GM12878 (cell line): ENCODE results near the gene SPDYE8. TPM values are rescaled to one million over a fixed set of nuclear protein-coding genes. Genes with fewer than 3 reads are reported as not detected.
A peak's percentile ranks its signal among the peaks of the same experiment; 100 is the strongest.
"Not testable (repeated sequence)": the region's sequence is repeated elsewhere in the genome, so short reads cannot be mapped to it uniquely, and the experiment has no call there.

Experiments used
- ATAC-seq: fragments of 200-7000 bp; cut with Tn5 transposase; 3 replicates; pipeline ENCODE4 v1.9.1; 2020; ENCODE audit warnings: mild to moderate bottlenecking, moderate library complexity
- BruUV-seq: library from RNA; stranded (reverse); fragments of 400-500 nt; replicated peaks from 2 replicates; lab custom pipeline; 2021; lab: Mats Ljungman, UMichigan
- CTCF ChIA-PET: fragments of 300-600 bp; sonication (Branson Sonifier 250); formaldehyde crosslinking; extraction: SDS; loops from one replicate; lab custom pipeline; 2021; ENCODE audit warnings: inconsistent platforms; lab: Yijun Ruan, JAX
- POLR2A ChIA-PET: fragments of 350-600 bp; formaldehyde crosslinking; extraction: SDS; loops from one replicate; lab custom pipeline; 2021; ENCODE audit warnings: inconsistent platforms; lab: Charles Lee
- RAD21 ChIA-PET: fragments of 300-600 bp; sonication (Branson Sonifier 250); formaldehyde crosslinking; loops from one replicate; lab custom pipeline; 2023; ENCODE audit warnings: antibody characterized with exemption; ENCODE audit not compliant: unreplicated experiment; lab: Charles Lee
- SMC1A ChIA-PET: fragments of 300-600 bp; sonication (Branson Sonifier 250); formaldehyde crosslinking; loops from one replicate; lab custom pipeline; 2023; ENCODE audit not compliant: unreplicated experiment, uncharacterized antibody; lab: Charles Lee
- DNase-seq: peaks from one replicate; pipeline ENCODE4 v3.0.0-alpha.2; 2011; ENCODE audit warnings: low read depth, low spot score
- FAIRE-seq: peaks from 3 replicates; lab custom pipeline; 2011; peaks lifted over from hg19 to GRCh38; lab: Jason Lieb, UNC
- H2AFZ ChIP-seq: 2 replicates; pipeline ENCODE4 v1.6.0; 2011; ENCODE audit warnings: low read depth, low read length, control low read depth; ENCODE audit not compliant: control insufficient read depth
- H3K27ac ChIP-seq: 2 replicates; pipeline ENCODE4 v1.5.1; 2011; ENCODE audit warnings: control low read depth; ENCODE audit not compliant: control insufficient read depth, insufficient read depth
- H3K27me3 ChIP-seq, 2 experiments: replicated peaks in 1 of 2; 2 replicates each; pipeline versions ENCODE4 v1.6.0 to v1.6.1; 2011; ENCODE audit warnings: low read length in 1 of 2; ENCODE audit not compliant: control insufficient read depth in 2 of 2, insufficient read depth in 2 of 2
- H3K36me3 ChIP-seq, 2 experiments: 2 replicates each; pipeline ENCODE4 v1.5.1; 2011; ENCODE audit warnings: low read length in 1 of 2; ENCODE audit not compliant: control insufficient read depth in 2 of 2, insufficient read depth in 2 of 2
- H3K4me1 ChIP-seq: 2 replicates; pipeline ENCODE4 v1.6.1; 2011; ENCODE audit warnings: mild to moderate bottlenecking, low read length, moderate library complexity, mixed read lengths; ENCODE audit not compliant: control insufficient read depth, insufficient read depth
- H3K4me2 ChIP-seq: 2 replicates; pipeline ENCODE4 v1.6.0; 2011; ENCODE audit warnings: control low read depth; ENCODE audit not compliant: control insufficient read depth, insufficient read depth
- H3K4me3 ChIP-seq: fragments of 200-600 bp; sonication (generic); 2 replicates; pipeline ENCODE4 v1.5.1; 2016
- H3K79me2 ChIP-seq: 2 replicates; pipeline ENCODE4 v1.6.0; 2011; ENCODE audit warnings: low read length; ENCODE audit not compliant: control insufficient read depth, insufficient read depth
- H3K9ac ChIP-seq: 2 replicates; pipeline ENCODE4 v1.8.0; 2011; ENCODE audit warnings: low read length, control low read depth, mixed read lengths; ENCODE audit not compliant: control insufficient read depth, insufficient read depth
- H3K9me3 ChIP-seq: replicated peaks from 3 replicates; pipeline ENCODE4 v1.5.1; 2011; ENCODE audit warnings: mild to moderate bottlenecking, low read length; ENCODE audit not compliant: control insufficient read depth, insufficient read depth
- H4K20me1 ChIP-seq: 2 replicates; pipeline ENCODE4 v1.6.0; 2011; ENCODE audit not compliant: control insufficient read depth, insufficient read depth
- NKRF ChIP-seq: fragments of 450-650 bp; conservative IDR thresholded peaks from 2 replicates; pipeline ENCODE4 v1.6.1; 2017; ENCODE audit warnings: mild to moderate bottlenecking, moderate library complexity
- NRF1 ChIP-seq: conservative IDR thresholded peaks from 2 replicates; pipeline ENCODE4 v1.6.1; 2011; ENCODE audit warnings: mild to moderate bottlenecking, low read depth, low read length, improper control_type of control experiment
- RELA ChIP-seq: fragments of 450-650 bp; IDR thresholded peaks from 2 replicates; pipeline ENCODE4 v1.8.0; 2014; ENCODE audit warnings: borderline replicate concordance; ENCODE audit not compliant: partially characterized antibody
- WGBS: methylation state at CpG from one replicate; pipeline ENCODE4 v1.1.6; 2016; ENCODE audit warnings: low lambda C conversion rate; ENCODE audit not compliant: insufficient replicate concordance, insufficient coverage; ENCODE audit errors: missing lambda C conversion rate; 5-methylcytosine and 5-hydroxymethylcytosine counted together
- in situ Hi-C: fragments of 300-500 bp; cut with MboI; formaldehyde crosslinking; loops from 9 replicates; pipeline ENCODE4 v1.14.3; 2018; ENCODE audit warnings: mixed read lengths
- intact Hi-C: fragments of 100-400 bp; cut with micrococcal nuclease; formaldehyde crosslinking; loops from one replicate; pipeline ENCODE4 v1.14.2; 2022; ENCODE audit not compliant: unreplicated experiment
- polyA plus RNA-seq, 11 experiments: library from polyadenylated mRNA; depleted of rRNA in 4 of 11; unstranded in 6 of 11; stranded (reverse) in 5 of 11; fragments of >200 nt; fragmentation: Nextera tagmentation in 4 of 11; fragmentation: Illumina TruSeq in 1 of 11; extraction: Ambion mirVana in 4 of 11; extraction: Trizol in 1 of 11; gene quantifications; 1 replicate in 1 of 11; 2 replicates in 10 of 11; pipeline versions ENCODE4 v1.2.1 to v1.2.3, GENCODE V29; 2011 to 2016; ENCODE audit warnings: inconsistent platforms in 2 of 11, missing spikeins in 2 of 11, low read depth in 1 of 11
- total RNA-seq, 4 experiments: library from RNA; depleted of rRNA in 3 of 4; stranded (reverse); fragments of >200 nt in 3 of 4; fragmentation: Illumina TruSeq in 1 of 4; extraction: Trizol in 1 of 4; gene quantifications; 2 replicates each; pipeline versions ENCODE4 v1.2.1 to v1.2.3, GENCODE V29; 2013 to 2021

SPDYE8 gene
- total and polyA plus RNA-seq, 10 of the 15 experiments (the other 5 are each of a cell fraction or from before 2014, with no cell fraction given) = 0.04 to 0.83 (median 0.35) TPM; not detected in 6

DNA sequence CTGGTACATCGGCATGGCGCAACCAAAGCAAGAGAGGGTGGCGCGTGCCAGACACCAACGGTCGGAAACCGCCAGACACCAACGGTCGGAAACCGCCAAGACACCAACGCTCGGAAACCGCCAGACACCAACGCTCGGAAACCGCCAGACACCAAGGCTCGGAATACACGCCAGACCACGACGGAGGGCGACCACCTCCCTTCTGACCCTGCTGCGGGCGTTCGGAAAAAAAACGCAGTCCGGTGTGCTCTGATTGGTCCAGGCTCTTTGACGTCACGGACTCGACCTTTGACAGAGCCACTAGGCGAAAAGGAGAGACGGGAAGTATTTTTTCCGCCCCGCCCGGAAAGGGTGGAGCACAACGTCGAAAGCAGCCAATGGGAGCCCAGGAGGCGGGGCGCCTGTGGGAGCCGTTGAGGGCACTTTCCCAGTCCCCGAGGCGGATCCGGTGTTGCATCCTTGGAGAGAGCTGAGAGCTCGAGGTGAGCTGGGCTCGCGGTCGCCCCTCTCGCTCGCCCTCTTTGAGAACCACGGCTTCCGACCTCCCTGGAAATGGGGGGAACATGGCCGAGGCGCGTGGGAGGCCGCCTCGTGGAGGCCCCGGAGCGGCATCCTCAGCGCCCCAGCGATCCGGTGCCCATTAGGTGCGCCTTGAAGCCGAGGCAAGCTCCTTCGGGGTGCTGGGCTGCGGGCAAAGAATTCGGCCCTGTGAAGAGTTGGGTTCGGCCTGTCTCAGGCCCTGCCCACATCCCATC, 23.7 kb downstream of the SPDYE8 start (continued):
- peak; percentile 53; the same call in 1 of the 2 replicates for TF ChIP-seq NKRF
- peak; percentile 30 for TF ChIP-seq RELA

- H4K20me1 ChIP-seq, H3K4me1 ChIP-seq, CTCF ChIA-PET, H3K36me3 ChIP-seq, RAD21 ChIA-PET, in situ Hi-C loops, H3K9me3 ChIP-seq, H3K79me2 ChIP-seq, H3K4me3 ChIP-seq, H3K27me3 ChIP-seq, SMC1A ChIA-PET, intact Hi-C loops: not testable (repeated sequence)
- Histone ChIP-seq H3K27ac (peak overlapping the region; percentile 61), H2AFZ (peak overlapping the region; percentile 89)
- ATAC-seq = peak; percentile 93
- TSS peak; percentile 97 for BruUV-seq
- peak; percentile 9; the same call in 1 of the 2 replicates for TF ChIP-seq NRF1
- TF ChIP-seq, all 136 proteins: peak for 1; not testable (repeated sequence) for 135
- DNase-seq, FAIRE-seq, POLR2A ChIA-PET, H3K4me2 ChIP-seq: not testable (repeated sequence)
- under 1% methylated on average over 15 of the region's 30 CpGs for WGBS
- H3K9ac ChIP-seq = peak overlapping the region; percentile 39; the same call in 1 of the 2 replicates
These were observed 24.2 kb downstream of the SPDYE8 start for GRCh38 chr7:73005356-73005692.

DNA sequence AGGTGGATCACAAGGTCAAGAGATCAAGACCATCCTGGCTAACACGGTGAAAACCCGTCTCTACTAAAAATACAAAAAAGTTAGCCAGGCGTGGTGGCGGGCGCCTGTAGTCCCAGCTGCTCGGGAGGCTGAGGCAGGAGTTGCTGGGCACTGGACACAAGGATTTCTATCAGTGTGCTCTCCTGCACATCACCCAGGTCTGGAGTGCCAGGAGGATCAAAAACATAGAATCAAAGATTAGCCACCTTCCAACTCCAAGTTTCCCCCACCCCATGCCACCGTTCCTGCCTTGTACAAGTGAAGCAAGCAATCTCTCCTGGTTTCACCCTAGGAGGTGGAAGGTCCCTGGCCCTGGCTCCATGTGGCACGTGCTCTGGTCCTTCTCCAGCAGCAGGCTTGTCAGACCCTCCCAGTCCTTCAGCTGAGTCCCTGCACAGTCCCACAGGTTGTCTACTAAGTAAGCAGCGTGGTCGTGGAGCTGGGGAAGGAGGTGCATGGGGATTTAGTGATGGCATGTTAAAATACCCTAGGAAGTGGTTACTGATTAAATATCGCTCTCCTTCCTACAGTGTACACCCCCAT, 31.6 kb downstream of the SPDYE8 start:
- H2AFZ ChIP-seq, H3K9me3 ChIP-seq, CTCF ChIA-PET, H3K79me2 ChIP-seq, intact Hi-C loops, in situ Hi-C loops, H3K4me1 ChIP-seq, H3K36me3 ChIP-seq, SMC1A ChIA-PET, H3K27ac ChIP-seq, ATAC-seq, FAIRE-seq, H3K4me3 ChIP-seq, H3K4me2 ChIP-seq, DNase-seq, RAD21 ChIA-PET, H3K27me3 ChIP-seq, H4K20me1 ChIP-seq, POLR2A ChIA-PET, H3K9ac ChIP-seq: not testable (repeated sequence)
- no CpG with 5 or more reads among the region's 11 CpGs for WGBS
- TSS peak; percentile 73 for BruUV-seq

DNA sequence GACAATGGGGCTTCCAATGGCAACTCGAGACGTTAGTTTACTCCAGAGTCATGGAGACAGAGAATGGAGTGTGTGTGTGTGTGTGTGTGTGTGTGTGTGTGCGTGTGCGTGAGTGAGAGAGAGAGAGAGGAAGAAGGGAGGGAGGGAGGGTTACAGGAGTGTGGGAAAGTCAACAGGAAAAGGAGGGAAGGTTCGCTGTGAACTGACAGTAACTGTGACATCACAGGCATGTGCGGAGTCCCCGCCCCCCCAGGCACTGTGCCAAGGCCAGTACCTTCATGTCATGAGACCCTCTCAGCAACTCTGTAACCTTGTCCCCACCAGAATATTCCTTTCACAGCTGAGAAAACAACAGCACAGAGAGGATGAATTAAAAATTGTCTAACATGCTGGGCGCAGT, 32.1 kb downstream of the SPDYE8 start:
- CTCF ChIA-PET, in situ Hi-C loops, H3K9ac ChIP-seq, H3K79me2 ChIP-seq, ATAC-seq, DNase-seq, H3K9me3 ChIP-seq, H3K27me3 ChIP-seq, SMC1A ChIA-PET, H3K4me2 ChIP-seq, intact Hi-C loops, RAD21 ChIA-PET, H2AFZ ChIP-seq, POLR2A ChIA-PET, H3K27ac ChIP-seq, H3K36me3 ChIP-seq, FAIRE-seq, H3K4me1 ChIP-seq, H4K20me1 ChIP-seq, H3K4me3 ChIP-seq, BruUV-seq: not testable (repeated sequence)
- 100% methylated on average over 2 of the region's 8 CpGs for WGBS
